Thyroid gland (tissue), 4 donors: Measurements from ENCODE around the gene RENBP. TPM values are rescaled to one million over a fixed set of nuclear protein-coding genes. Genes with fewer than 3 reads are reported as not detected.

Source experiments
- DNase-seq, 2 donors: peaks; one replicate each; pipeline ENCODE4 v3.0.0-alpha.2; 2019
- H3K27ac ChIP-seq, 3 donors: fragments of 200-600 bp; sonication (generic); 1 replicate in 2 of 3; 2 replicates in 1 of 3; pipeline ENCODE4 v1.5.1; 2016 to 2019; ENCODE audit warnings: mild to moderate bottlenecking in 1 of 3, moderate library complexity in 1 of 3
- H3K27me3 ChIP-seq: fragments of 200-600 bp; sonication (generic); one replicate; pipeline ENCODE4 v1.5.1; 2019
- H3K36me3 ChIP-seq, 2 donors: fragments of 200-600 bp; sonication (generic); one replicate each; pipeline ENCODE4 v1.5.1; 2016 to 2019
- H3K4me1 ChIP-seq, 2 donors: fragments of 200-600 bp; sonication (generic); one replicate each; pipeline ENCODE4 v1.5.1; 2017 to 2019
- H3K4me3 ChIP-seq, 3 donors: fragments of 200-600 bp; sonication (generic); replicated peaks in 1 of 3; 1 replicate in 2 of 3; 2 replicates in 1 of 3; pipeline ENCODE4 v1.5.1; 2016; ENCODE audit warnings: mild to moderate bottlenecking in 1 of 3
- H3K9me3 ChIP-seq: fragments of 200-600 bp; sonication (generic); one replicate; pipeline ENCODE4 v1.5.1; 2017
- POLR2A ChIP-seq, 2 donors: fragments of 450-650 bp; IDR thresholded peaks; one replicate each; pipeline ENCODE4 v1.6.1; 2017; ENCODE audit warnings: antibody characterized with exemption in 2 of 2, mild to moderate bottlenecking in 2 of 2, moderate library complexity in 1 of 2
- WGBS, 2 donors: methylation state at CpG; one replicate each; pipeline ENCODE4 v1.1.5; 2017; 5-methylcytosine and 5-hydroxymethylcytosine counted together
- intact Hi-C: fragments of 100-400 bp; cut with DNase I; formaldehyde crosslinking; loops from one replicate; pipeline ENCODE4 v1.15.1; 2023
- total RNA-seq, 4 donors: library from RNA; depleted of rRNA; stranded (reverse); fragments of >200 nt; gene quantifications; one replicate each; pipeline ENCODE4 v1.2.3, GENCODE V29; 2016
- TF ChIP-seq, protein P1 (sequence below), 6 experiments: fragments of 200-600 bp in 3 of 6; fragments of 450-650 bp in 3 of 6; sonication (generic) in 3 of 6; IDR thresholded peaks; one replicate each; pipeline ENCODE4 v1.5.1; 2016 to 2019; ENCODE audit warnings: antibody characterized with exemption in 6 of 6, mild to moderate bottlenecking in 2 of 6, inconsistent platforms in 1 of 6, moderate library complexity in 1 of 6

RENBP gene
- total RNA-seq, 4 donors from 2014 or later: 3.6 to 16.5 (median 4.4) TPM

DNA sequence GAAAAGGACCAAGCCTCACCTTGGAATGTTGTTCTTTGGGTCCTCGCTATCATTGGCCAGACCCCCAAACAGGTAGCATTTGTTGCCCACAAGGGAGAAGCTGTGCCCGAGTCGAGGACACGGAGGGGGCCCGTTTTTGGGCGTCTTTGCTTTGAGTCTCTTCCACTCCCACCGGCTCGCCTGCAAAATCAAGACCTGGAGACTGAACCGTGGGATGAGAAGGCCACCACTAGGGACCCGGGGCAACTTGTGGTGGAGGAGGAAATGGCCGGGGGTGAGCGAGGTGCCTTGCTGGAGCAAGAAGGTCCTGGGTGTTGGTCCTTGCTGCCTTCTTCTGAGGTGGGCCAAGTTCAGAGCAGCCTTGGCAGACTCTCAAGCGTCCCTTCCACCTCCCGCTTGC is 19.7 kb upstream of the RENBP start:
- Histone ChIP-seq H3K27me3 (no peaks in the 10 kb centered on the region), H3K9me3 (no peaks in the 10 kb centered on the region), H3K4me3 (no peak overlapping the region), H3K36me3 (peaks cover 31 to 35% of the 10 kb centered on the region in 2 donors), H3K4me1 (peaks cover 18 to 25% of the 10 kb centered on the region in 2 donors), H3K27ac (no peak overlapping the region)
- intact Hi-C loops: no loop called here
- no peak for DNase-seq
- WGBS, 2 donors: 86 to 96% methylated on average over 9 to 11 of the region's 14 CpGs
- TF ChIP-seq, protein P1, sequence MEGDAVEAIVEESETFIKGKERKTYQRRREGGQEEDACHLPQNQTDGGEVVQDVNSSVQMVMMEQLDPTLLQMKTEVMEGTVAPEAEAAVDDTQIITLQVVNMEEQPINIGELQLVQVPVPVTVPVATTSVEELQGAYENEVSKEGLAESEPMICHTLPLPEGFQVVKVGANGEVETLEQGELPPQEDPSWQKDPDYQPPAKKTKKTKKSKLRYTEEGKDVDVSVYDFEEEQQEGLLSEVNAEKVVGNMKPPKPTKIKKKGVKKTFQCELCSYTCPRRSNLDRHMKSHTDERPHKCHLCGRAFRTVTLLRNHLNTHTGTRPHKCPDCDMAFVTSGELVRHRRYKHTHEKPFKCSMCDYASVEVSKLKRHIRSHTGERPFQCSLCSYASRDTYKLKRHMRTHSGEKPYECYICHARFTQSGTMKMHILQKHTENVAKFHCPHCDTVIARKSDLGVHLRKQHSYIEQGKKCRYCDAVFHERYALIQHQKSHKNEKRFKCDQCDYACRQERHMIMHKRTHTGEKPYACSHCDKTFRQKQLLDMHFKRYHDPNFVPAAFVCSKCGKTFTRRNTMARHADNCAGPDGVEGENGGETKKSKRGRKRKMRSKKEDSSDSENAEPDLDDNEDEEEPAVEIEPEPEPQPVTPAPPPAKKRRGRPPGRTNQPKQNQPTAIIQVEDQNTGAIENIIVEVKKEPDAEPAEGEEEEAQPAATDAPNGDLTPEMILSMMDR (IDR thresholded peaks at IDR 0.05): no peak
- TF ChIP-seq POLR2A (IDR thresholded peaks at IDR 0.05): no peak

DNA sequence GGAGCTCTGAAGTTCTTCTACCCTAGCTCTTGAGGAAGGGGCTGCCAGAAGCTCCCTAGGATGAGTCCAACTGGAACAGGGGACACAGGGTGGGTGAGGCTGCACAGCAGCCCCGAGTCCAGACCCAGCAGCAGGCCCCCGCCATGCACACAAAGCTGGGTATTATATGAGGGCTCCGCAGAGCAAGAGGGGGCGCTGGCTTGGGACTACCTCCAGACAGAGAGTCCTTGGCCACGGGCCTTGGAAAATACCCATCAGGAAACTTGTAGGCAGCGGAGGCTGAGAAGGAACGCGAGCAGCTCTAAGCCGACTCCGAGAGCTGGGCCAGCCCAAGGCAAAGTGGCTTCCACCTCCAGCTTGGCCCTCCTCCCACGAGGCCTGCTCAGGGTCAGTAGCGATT is 19.1 kb upstream of the RENBP start:
- Histone ChIP-seq H3K9me3 (no peaks in the 10 kb centered on the region), H3K36me3 (peaks cover 37 to 40% of the 10 kb centered on the region in 2 donors), H3K27me3 (no peaks in the 10 kb centered on the region), H3K4me1 (peaks cover 15 to 20% of the 10 kb centered on the region in 2 donors), H3K27ac (no peak overlapping the region), H3K4me3 (no peak overlapping the region)
- TF ChIP-seq POLR2A (IDR thresholded peaks at IDR 0.05): no peak
- TF ChIP-seq, protein P1 (IDR thresholded peaks at IDR 0.05): no peak
- intact Hi-C loops: no loop called here
- no peak for DNase-seq
- WGBS, 2 donors: 90% methylated on average over 10 of the region's 12 CpGs; no CpG with 5 or more reads in 1 of the 2 donors

DNA sequence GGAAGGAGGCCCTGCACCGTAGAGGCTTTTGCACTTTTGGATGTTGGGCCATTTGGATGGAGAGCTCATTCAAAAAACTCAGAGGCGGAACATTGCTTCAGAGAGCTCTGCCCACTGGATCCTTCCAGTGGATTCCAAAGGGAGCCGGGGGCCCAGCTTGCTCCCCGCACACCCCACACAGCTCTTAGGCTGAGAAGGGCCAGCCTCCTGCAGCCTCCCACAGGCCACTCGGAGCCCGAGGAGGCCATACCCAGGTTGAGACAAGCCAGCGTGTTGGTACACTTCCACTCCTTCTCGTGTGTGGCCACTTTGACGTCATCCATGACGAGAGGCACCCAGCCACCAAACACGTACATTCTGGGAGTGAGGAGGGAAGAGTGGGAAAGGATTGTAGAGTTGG is 16.8 kb upstream of the RENBP start:
- 87% methylated on average over 4 of the region's 11 CpGs; no CpG with 5 or more reads in 1 of the 2 donors for WGBS, 2 donors
- H3K4me1 ChIP-seq: peaks cover 0 to 9% of the 10 kb centered on the region in 2 donors
- DNase-seq: no peak
- no peaks in the 10 kb centered on the region for H3K27me3 ChIP-seq
- H3K4me3 ChIP-seq: no peak overlapping the region
- H3K36me3 ChIP-seq: peaks cover 57 to 58% of the 10 kb centered on the region in 2 donors
- no peaks in the 10 kb centered on the region for H3K9me3 ChIP-seq
- intact Hi-C loops: no loop called here
- H3K27ac ChIP-seq: no peak overlapping the region
- no peak for TF ChIP-seq POLR2A (IDR thresholded peaks at IDR 0.05)
- TF ChIP-seq, protein P1 (IDR thresholded peaks at IDR 0.05): no peak

DNA sequence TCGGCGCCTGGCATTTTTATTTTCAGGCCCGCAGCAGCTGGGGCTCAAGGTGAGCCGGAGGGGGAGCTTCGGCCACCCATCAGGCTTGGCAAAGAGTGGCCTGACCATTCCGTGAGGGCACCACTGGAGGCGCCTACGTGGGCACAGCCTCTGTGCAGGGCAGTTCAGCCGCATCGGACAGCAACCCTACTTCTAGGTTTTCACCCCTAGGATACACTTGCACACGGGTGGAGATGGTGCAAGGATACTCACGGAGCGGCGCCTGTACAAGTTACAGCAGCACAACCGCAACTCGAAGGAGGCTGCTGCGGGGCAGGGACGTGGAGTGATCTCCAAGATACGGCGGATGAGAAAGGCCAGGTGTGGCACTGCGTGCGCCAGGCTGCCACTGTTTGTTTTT is 16.3 kb upstream of the RENBP start:
- Histone ChIP-seq H3K27me3 (no peaks in the 10 kb centered on the region), H3K4me1 (peaks cover 0 to 4% of the 10 kb centered on the region in 2 donors), H3K9me3 (no peaks in the 10 kb centered on the region), H3K27ac (no peak overlapping the region), H3K4me3 (no peak overlapping the region), H3K36me3 (peaks cover 57 to 63% of the 10 kb centered on the region in 2 donors)
- TF ChIP-seq, protein P1 (IDR thresholded peaks at IDR 0.05): no peak
- TF ChIP-seq POLR2A (IDR thresholded peaks at IDR 0.05): no peak
- DNase-seq: no peak
- intact Hi-C loops: no loop called here
- WGBS, 2 donors: 95 to 96% methylated on average over 16 to 17 of the region's 22 CpGs

DNA sequence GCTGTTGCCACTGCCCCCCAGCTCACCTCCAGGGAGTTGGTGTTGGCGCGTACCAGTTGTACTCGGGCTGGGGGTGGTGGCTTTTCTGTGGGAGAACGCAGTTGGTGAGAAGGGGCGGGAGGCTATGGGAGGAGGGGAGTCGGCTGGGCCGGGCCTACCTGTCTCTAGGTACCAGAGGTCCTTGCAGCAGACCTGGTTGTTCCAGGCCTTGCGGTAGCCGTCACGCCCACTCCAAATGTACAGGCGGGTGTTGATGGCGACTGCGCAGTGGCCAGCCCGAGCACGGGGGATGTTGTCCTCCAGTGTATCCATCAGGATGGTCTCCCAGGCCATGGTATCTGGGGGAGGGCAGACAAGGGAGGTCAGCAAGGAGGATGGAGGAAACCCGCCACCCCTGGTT is 15.6 kb upstream of the RENBP start:
- Histone ChIP-seq H3K9me3 (no peaks in the 10 kb centered on the region), H3K36me3 (peaks cover 58 to 68% of the 10 kb centered on the region in 2 donors), H3K4me1 (no peaks in the 10 kb centered on the region), H3K27me3 (no peaks in the 10 kb centered on the region), H3K27ac (no peak overlapping the region), H3K4me3 (no peak overlapping the region)
- intact Hi-C loops: no loop called here
- 95 to 98% methylated on average over 5 to 8 of the region's 16 CpGs for WGBS, 2 donors
- TF ChIP-seq, protein P1 (IDR thresholded peaks at IDR 0.05): no peak
- no peak for TF ChIP-seq POLR2A (IDR thresholded peaks at IDR 0.05)
- DNase-seq: no peak
